Measurements from ENCODE around the gene SULT2A1. TPM values are rescaled to one million over a fixed set of nuclear protein-coding genes. Genes with fewer than 3 reads are reported as not detected.
"Not testable (repeated sequence)": the region's sequence is repeated elsewhere in the genome, so short reads cannot be mapped to it uniquely, and the experiment has no call there.

SULT2A1 gene
- total and polyA plus RNA-seq, 12 donors: not detected

DNA sequence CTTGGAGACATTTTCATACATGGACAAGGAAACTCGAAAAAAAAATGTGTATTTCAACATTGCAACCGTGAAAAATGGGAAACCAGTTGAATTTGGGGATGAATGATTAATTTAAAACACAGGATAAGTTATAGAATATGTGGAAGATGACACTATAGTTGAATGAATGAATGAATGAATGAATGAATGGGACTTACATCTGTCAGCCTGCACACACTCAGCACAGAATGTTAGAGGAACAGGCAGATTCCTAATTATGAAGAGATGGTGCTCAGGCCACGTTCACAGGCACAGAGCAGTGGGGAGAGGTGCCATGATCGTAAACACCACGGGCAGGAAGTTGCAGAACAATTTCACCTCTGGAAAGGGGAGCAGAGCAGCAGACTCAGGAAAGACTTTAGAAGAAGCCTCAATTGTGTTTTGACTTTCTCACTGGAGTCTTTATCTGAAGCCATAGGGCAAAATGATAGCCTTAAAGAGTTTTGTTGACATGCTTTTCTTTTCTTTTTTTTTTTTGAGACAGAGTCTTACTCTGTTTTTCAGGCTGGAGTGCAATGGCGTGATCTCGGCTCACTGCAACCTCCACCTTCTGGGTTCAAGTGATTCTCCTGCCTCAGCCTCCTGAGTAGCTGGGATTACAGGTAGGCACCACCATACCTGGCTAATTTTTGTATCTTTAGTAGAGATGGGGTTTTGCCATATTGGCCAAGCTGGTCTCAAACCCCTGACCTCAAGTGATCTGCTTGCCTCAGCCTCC is 4.9 kb upstream of the SULT2A1 start:
- H3K4me3 ChIP-seq: no peak overlapping the region
- intact Hi-C loops (cut with DNase I): no loop called here
- DNase-seq (no peak), ATAC-seq (no peak)
- H3K9me3 ChIP-seq: peaks cover 0 to 23% (median 9%) of the 10 kb centered on the region in 11 donors
- no peaks in the 10 kb centered on the region for H3K4me1 ChIP-seq
- WGBS, 2 donors: 67 to 71% methylated on average over 7 of the region's 7 CpGs
- TF ChIP-seq, protein P1, sequence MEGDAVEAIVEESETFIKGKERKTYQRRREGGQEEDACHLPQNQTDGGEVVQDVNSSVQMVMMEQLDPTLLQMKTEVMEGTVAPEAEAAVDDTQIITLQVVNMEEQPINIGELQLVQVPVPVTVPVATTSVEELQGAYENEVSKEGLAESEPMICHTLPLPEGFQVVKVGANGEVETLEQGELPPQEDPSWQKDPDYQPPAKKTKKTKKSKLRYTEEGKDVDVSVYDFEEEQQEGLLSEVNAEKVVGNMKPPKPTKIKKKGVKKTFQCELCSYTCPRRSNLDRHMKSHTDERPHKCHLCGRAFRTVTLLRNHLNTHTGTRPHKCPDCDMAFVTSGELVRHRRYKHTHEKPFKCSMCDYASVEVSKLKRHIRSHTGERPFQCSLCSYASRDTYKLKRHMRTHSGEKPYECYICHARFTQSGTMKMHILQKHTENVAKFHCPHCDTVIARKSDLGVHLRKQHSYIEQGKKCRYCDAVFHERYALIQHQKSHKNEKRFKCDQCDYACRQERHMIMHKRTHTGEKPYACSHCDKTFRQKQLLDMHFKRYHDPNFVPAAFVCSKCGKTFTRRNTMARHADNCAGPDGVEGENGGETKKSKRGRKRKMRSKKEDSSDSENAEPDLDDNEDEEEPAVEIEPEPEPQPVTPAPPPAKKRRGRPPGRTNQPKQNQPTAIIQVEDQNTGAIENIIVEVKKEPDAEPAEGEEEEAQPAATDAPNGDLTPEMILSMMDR (IDR thresholded peaks at IDR 0.05): no peak
- no peak overlapping the region for H3K27ac ChIP-seq
- H3K36me3 ChIP-seq: no peaks in the 10 kb centered on the region
- H3K27me3 ChIP-seq: peaks cover 0 to 13% (median 4%) of the 10 kb centered on the region in 7 donors

GRCh38 chr19:47885067-47885463 is 1.1 kb downstream of the SULT2A1 start:
- Histone ChIP-seq H3K36me3 (no peaks in the 10 kb centered on the region), H3K4me1 (no peaks in the 10 kb centered on the region), H3K9me3 (no peaks in the 10 kb centered on the region), H3K4me3 (no peak overlapping the region), H3K27ac (no peak overlapping the region), H3K27me3 (peaks cover 0 to 13% (median 7%) of the 10 kb centered on the region in 7 donors)
- TF ChIP-seq, protein P1 (IDR thresholded peaks at IDR 0.05): no peak
- DNase-seq: no peak
- intact Hi-C loops (cut with DNase I): no loop called here
- 77 to 87% methylated on average over 5 of the region's 5 CpGs for WGBS, 2 donors
- no peak for ATAC-seq

DNA sequence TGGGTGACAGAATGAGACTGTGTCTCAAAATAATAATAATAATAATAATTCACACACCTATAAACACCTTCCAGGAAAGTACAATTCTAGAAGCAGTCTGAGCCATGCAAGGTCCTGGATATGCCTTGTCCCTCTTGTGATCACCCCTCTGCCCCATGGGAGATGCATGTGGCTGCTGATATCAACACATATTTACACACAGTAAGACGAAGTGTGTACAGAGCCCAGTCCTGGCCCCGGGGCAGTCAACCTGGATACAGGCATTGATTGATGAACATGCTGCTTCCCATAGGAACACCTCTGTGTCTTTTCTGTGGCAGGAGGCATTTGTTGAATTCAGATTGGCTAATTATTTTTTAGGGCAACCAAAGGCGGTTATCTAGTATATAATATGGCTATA is 3.2 kb downstream of the SULT2A1 start:
- Histone ChIP-seq H3K27ac (no peak overlapping the region), H3K4me3 (no peak overlapping the region), H3K4me1 (no peaks in the 10 kb centered on the region), H3K9me3 (no peaks in the 10 kb centered on the region), H3K36me3 (no peaks in the 10 kb centered on the region), H3K27me3 (peaks cover 0 to 8% (median 7%) of the 10 kb centered on the region in 7 donors)
- 73 to 84% methylated on average over 3 of the region's 3 CpGs for WGBS, 2 donors
- DNase-seq (no peak), ATAC-seq (no peak)
- TF ChIP-seq, protein P1 (IDR thresholded peaks at IDR 0.05): no peak
- intact Hi-C loops (cut with DNase I): no loop called here

DNA sequence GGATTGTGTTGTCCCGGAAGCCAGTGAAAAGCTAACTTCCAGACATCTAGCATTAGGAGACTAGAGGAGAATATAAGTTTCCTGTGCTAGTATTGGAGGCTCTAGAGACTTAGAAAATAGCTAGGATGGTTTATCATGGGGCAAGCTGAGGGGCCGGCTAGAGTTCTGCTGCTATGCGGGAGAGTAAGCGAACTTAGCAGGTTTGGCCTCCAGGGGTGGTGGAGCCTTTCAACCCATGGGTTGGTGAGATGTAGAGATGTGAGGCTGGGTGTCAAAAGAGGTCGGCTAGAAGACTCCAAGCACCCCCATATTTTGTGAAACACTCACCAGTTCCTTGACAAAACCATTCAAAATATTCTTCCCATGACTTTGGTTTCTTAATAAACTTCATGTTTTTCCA is 4.4 kb downstream of the SULT2A1 start:
- DNase-seq (no peak), ATAC-seq (no peak)
- 71% methylated on average over 5 of the region's 5 CpGs for WGBS, 2 donors
- peaks cover 0 to 8% (median 5%) of the 10 kb centered on the region in 7 donors for H3K27me3 ChIP-seq
- no peaks in the 10 kb centered on the region for H3K9me3 ChIP-seq
- no peak overlapping the region for H3K4me3 ChIP-seq
- H3K27ac ChIP-seq: no peak overlapping the region
- no peaks in the 10 kb centered on the region for H3K36me3 ChIP-seq
- TF ChIP-seq, protein P1 (IDR thresholded peaks at IDR 0.05): no peak
- intact Hi-C loops (cut with DNase I): no loop called here
- no peaks in the 10 kb centered on the region for H3K4me1 ChIP-seq

DNA sequence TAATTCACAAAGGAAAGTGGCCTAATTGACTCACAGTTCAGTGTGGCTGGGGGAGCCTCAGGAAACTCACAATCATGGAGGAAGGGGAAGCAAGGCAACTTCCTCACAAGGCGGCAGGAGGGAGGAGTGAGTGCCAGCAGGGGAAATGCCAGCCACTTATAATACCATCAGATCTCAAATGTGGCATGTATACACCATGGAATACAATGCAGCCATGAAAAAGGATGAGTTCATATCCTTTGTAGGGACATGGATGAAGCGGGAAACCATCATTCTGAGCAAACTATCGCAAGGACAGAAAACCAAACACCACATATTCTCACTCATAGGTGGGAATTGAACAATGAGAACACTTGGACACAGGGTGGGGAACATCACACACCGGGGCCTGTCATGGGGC is 6.7 kb downstream of the SULT2A1 start:
- 61 to 72% methylated on average over 3 to 4 of the region's 4 CpGs for WGBS, 2 donors
- H3K27ac ChIP-seq; DNase-seq; H3K4me3 ChIP-seq; intact Hi-C loops (cut with DNase I); ATAC-seq; H3K4me1 ChIP-seq; H3K9me3 ChIP-seq; H3K36me3 ChIP-seq: not testable (repeated sequence)
- H3K27me3 ChIP-seq: peaks cover 0 to 22% (median 10%) of the 10 kb centered on the region in 7 donors
